AG08395 (cell line): ENCODE data around the gene SP100.
"Not testable (repeated sequence)": the region's sequence is repeated elsewhere in the genome, so short reads cannot be mapped to it uniquely, and the experiment has no call there.

ENCODE experiments used
- DNase-seq: peaks from one replicate; pipeline ENCODE4 v3.0.0; 2012; ENCODE audit warnings: mixed read lengths, low spot score

SP100 gene

DNA sequence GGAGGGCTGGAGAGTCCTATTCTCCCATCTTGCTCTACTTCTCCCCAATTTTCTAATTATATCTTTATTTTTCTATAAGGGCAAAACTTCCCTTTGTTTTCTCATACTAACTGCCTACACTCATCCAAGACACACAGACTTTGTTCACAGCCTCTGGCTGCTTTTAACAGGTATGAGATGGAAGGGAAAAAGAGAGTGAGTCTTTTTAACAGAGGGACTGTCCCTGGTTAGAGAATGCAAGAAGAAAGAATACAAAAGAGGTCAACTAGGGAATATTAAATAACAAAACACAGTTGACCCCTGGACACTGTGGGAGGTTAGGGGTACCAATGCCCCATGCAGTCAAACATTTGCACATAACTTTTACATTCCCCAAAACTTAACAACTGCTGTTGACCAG is 41.8 kb downstream of the SP100 start:
- no peak for DNase-seq

DNA sequence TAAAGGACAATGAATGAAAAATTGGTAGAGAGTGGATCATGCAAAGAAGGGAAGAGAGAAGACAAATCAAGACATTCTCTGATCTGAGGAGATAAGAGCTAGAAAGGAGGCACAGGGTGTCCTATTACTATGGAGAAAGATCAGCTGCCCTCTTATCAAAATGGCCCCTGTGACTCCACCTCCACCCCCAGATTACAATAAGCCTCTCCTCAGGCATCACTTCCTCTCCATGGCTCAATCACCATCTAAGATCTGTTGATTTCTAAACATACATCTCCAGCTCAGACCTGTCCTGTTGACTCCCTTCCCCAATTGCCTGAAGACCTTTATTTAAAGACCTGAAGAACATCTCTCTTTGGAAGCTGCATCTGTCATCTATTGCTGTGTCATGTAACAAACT is 43.2 kb downstream of the SP100 start:
- no peak for DNase-seq

DNA sequence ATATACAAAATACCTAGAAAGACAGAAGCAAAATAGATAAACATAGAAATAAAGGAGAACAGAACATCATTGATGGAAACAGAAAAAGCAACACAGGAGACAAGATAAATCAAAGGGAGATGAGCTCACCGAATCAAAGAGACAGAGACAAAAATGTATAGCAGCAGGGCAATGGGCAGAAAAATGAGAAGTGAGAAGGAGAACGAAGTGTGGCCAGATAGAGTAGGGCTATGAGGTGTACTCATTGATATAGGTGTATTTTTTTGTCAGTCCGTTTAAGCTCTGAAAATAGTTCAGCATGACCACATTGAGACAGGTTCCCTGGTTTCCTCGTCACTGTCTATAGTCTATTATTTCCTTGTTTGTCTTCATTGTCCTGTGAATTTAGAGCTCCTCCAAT is 55.1 kb downstream of the SP100 start:
- DNase-seq: no peak

DNA sequence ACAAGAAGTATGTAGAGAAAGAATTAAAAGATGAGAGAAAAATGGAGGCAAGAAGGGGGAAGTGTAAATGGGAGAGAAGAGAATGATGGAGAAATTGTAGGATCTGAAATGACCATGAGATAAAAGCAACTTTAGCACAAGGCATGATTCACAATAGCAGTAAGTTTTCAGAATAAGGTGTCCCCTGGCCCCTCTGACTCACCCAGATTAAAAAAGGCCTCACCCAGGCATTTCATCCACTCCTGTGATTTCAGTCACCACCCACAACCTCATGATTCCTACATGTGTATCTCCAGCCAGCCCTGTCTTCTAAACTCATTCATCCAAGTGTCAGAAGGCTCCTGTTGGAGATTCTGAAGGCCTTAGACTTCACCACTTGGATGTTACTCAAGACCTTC is 56.6 kb downstream of the SP100 start:
- peak; percentile 11 for DNase-seq

DNA sequence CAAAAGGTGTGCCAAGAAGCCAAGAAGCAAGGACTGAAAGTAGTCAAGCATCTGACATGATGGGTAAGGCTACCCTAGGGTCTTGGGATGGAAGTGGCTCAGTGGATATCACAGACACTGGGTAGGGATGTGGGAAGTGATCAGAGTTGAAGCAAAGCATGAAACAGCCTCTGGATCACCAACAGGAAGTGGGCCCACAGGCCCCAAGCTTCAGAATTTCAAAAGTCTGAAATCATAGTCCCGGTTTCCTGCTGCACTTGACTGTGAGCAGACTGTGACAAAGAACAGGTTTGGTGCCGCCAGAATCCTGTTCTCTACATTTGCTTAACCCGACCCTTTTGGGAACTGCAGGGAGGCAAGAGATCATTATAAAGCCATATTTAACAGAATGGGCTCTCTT is 57.4 kb downstream of the SP100 start:
- DNase-seq: no peak

DNA sequence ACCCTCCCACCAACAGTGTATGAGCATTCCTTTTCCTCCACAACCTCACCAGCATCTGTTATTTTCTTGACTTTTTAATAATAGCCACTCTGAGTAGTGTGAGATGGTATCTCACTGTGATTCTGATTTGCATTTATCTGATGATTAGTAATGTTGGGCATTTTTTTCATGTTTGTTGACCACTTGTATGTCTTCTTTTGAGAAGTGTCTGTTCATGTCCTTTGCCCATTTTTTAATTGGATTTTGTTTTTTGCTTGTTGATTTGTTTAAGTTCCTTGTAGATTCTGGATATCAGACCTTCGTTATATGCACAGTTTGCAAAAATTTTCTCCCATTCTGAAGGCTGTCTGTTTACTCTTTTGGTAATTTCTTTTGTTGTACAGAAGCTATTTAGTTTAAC is 59.1 kb downstream of the SP100 start:
- no peak for DNase-seq

DNA sequence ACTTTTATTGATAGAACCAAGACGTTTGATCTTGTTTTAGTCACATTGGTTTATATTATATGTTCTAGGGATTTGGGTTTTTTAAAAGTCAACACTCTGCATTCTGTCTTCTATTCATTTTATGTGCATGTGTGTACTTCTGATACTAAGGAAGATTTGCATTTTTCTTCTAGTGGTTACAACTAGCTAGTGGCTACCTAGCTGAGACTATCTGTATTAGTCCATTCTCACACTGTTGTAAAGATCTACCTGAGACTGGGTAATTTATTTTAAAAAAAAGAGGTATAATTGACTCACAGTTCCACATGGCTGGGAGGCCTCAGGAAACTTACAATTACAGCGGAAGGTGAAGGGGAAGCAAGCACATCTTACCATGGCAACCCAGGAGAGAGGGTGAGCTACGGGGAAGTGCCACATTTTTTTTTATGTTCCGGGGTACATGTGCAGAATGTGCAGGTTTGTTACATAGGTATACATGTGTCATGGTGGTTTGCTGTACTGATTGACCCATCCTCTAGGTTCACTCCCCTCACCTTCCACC is 69.9 kb downstream of the SP100 start:
- no peak for DNase-seq

DNA sequence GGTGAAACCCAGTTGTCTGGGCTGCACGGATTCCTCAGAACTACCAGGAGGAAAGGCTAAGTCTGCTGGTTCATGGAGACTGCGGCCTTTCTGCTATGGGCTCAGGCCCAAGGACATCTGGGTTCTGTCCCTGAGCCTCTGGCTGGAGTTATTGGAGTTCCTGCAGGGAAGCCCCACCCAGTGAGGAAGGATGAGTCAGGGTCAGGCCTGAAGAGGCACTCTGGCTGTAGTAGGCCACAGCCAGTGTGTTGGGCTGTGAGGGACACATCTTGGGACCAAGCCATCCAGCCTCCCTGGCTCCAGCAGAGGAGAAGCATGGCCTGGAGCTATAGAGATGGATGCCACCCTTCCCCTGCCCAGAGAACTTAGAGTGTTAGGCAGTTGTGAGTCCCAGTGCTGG is 75.2 kb downstream of the SP100 start:
- not testable (repeated sequence) for DNase-seq

DNA sequence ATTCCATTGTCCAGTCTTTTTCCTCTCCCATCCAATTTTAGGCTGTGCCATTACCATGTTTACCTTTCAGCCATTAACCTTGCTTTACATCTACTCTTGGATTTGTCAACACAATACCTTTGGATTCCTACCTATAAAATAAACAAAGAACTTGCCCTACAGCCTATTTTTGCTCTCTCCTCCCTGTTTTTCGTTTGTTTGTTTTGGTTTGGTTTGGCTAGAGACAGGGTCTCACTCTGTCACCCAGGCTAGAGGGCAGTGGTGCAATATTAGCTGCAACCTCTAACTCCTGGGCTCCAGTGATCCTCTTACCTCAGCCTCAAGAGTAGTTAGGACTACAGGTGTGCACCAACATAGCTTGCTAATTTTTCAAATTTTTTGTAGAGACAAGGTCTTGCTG is 76.1 kb downstream of the SP100 start:
- no peak for DNase-seq

DNA sequence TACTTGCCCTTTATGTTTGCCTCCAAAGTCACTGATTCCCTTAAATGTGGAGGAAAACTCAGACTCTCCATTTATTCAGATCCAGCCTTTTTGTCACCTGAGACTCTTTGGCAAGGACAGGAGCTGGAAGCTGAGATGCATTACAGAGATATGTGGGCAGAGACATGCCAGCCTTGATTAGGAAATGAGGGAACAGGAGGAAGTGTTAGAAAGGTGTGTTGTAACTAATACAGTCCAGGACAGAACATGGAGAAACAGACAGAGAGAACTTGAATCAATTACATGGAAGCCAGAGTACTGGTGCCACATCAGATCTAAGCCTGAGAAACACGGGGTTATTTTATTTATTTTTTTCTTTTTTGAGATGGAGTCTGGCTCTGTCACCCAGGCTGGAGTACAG is 79.0 kb downstream of the SP100 start:
- no peak for DNase-seq

DNA sequence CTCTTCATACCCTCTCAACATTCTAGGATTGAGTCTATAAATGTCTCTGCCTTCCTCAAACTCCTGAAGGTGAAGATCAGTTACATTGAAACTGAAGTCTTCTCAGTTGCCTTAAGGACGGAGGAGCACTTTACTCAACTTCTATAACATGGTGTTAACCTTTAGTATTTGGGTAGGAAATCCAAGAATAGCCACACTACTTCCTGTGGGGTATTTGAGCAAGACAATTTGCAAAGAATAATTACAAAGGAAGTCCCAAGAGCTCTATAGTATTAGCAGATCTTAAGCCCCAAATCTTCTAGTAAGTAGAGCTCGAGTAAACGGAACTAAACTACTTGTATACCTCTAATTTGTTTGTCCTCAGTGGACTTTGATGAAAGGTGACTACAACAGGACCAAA is 80.9 kb downstream of the SP100 start:
- no peak for DNase-seq

DNA sequence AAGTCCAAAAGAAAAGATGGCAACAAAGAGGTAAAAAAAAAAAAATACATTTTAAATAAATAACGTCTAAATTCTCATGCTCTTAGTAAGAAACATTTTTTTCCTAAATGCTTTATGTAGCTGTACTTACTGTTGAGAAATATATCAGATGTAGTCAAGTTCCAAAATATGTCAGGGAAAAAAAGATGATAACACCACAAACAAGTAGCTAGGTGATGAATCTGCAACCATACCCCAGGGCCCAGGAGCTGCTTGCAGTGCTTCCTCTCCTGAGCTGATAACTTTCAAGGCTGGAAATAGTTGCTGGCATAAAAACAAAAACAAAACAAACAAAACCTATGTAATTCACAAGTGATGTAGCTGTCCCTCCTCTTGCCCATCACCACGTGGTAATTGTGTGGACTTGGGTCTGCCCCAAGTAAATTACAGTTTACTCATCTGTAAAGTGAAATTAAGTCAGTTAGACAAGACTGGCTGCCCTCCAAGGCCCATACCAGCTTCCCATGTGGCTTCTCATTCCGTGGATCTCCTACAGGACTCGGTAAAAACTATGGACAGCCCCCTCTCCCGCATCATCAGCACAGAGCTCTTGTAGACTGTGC is 82.6 kb downstream of the SP100 start:
- DNase-seq: no peak

DNA sequence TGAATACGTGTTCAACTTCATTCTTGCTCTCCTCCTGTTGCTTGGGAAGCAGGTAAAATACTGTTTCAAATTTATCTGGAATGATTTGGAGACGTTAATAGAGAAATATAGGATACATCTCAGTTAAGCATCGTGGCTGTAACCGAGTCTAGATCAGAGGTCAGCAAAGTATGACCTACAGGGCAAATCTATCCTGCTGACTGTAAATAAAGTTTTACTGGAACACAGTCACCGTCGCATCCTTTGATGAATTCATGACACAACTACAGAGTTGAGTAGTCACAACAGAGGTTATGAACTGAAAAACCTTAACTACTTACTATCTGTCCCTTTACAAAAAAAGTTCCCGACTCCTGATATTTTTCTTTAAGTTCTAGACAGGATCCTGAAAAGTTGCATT is 86.6 kb downstream of the SP100 start:
- DNase-seq: no peak

DNA sequence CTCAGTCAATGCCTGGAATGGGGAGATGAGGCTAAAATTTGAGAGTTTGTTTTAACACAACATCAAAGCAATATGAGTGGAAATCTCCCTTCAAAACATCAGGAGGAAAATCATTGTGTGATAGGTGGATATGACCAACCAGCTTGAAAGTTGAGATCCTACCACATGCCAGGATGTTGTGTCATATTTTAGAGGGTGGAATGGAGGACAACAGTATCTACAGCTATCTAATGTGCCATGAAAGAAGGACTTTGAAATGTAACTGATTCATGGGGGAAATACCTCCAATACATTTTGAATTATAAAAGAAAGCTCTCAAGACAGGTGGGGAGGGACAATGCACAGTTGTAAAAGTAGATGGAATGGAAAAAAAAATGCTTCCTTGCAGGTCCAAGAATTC is 87.8 kb downstream of the SP100 start:
- no peak for DNase-seq

DNA sequence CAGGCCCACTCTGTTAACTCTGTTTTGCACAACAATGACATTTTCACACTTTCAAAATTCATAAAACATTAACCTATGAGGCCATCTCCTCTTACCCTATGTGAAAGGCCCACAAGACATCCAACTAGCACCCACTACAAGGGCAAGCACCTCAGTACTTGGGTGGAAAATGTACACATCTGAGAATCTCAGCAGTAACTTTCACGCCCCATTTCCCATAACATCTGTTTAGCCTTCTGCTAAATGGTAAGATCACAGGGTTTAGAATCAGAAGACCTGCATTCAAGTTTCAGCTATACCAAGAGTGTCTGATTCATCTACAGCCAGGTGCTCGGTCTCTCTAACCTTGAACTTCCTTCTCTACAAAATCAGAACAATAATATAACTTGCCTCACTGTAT is 89.2 kb downstream of the SP100 start:
- DNase-seq: no peak

DNA sequence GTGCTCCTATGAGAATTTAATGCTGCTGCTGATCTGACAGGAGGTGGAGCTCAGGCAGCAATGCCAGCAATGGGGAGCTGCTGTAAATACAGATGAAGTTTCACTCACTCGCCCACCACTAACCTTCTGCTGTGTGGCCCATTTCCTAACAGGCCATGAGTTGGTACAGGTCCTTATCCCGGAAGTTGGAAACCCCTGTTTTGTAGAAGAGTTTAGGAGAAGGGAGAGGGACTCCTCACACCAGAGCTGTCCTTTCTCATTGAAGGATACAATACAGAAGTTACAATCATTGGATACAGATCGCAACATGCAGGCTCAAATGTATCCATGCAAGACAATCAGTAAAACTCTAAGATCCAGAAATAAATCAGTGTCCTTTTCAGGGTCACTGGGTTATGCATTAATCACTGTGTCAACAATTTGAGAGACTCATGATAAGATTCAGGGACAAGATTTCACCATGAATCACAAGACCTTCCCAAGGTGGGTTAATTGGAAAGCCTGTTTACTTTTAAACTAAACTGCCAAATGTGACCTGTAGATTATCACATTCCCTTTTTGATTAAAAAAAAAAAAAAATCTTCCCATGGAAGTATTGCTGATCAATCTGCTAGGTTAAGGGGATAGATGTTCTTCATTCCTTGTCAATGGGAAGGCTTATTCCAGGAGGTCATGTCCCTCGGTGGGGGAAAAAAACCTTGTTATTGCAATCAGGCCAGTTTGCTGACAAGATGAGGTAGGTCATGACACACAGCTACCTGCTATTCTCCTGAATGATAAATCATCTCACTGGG is 97.2 kb downstream of the SP100 start:
- no peak for DNase-seq

DNA sequence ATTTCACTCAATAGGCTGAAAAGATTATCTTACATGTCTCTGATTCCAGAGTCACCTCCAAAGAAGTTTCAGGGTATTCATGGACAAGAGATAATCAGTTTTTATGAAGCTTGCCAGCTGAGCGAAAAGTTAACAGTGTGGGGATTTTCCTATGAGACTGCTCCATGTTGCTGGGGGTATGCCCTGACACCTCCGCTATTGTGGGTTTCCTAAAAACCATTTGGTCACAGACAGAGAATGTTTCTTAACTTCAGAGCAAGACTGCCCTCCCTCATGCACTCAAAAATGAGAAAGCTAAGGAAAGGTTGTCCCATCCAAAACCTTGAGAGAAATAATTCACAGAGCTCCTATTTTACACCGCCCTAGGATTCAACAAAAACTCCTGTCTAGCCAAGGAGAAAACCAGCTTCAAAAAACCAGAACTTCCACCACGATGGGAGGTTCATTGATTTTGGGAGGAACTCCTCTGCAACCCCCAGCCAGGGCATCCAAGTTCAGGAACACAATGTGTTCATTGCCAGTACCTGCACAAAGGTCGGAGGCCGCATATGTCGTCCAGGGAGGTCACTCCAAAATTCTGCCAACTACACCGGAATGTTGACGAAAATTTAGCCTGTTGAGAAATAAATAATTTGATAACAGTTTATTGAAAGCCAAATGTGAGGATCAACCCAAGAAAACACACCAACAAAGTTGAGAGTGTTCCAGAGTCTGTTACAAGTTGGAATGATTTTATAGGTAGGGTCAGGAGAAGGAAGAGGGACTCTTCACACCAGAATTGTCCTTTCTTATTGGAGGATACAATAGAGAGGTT is 104.3 kb downstream of the SP100 start:
- no peak for DNase-seq

DNA sequence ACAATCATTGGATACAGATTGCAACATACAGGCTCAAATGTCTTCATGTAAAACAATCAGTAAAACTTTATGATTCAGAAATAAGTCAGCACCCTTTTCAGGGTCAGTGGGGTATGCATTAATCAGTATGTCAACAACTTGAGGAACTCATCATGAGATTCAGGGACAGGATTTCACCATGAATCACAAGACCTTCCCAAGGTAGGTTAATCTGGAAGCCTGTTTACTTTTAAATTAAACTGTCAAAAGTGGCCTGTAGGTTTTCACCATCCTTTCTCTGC is 104.8 kb downstream of the SP100 start:
- DNase-seq: no peak

DNA sequence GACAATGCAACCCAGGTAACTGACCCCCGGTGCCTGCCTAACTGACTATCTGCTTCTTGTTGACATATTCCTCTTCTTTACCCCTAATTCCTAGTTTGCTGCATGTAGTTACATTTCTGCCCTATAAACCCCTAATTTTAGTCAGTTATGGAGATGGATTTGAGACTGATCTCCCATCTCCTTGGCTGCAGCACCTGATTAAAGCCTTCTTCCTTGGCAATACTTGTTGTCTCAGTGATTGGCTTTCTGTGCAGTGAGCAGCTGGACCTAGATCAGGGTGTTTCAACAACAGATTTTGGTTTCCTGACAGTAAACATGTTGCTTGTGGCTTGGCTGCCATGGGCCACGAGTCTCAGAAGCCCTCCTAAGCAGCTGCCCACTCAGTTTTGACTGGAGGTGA is 105.4 kb downstream of the SP100 start:
- DNase-seq: no peak

DNA sequence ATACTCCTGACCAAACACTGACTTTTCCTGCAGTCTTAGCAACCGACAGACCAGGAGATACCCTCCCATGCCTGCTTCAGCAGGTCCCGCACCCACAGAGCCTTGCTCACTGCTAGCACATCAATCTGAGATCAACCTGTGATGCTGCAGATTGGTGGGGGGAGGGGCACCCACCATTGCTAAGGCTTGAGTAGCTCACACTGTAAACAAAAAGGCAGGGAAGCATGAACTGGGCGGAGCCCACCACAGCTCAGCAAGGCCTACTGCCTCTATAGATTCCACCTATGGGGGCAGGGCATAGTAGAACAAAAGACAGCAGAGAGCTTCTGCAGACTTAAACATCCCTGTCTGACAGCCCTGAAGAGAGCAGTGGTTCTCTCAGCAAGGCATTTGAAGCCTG is 109.7 kb downstream of the SP100 start:
- no peak for DNase-seq

DNA sequence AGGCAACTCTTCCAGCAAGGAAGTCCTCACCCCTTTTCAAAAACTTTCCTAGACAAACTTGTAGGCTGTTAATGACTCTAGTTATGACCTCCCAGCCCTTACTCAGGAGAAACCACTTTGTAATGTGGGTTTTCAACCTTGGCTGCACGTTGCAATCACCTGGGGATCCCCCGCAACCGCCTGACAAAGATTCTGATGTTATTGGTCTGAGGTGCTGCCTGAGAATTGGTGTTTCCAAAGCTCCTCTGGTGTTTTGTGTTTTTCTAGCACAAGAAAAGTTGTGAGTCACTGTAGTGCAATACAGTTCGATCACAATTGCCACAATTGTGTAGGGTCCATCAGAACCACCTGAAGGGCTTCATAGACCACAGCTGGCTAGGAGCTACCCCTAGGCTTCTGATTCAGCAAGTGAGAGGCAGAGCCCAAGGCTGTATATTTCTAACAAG is 121.6 kb downstream of the SP100 start:
- no peak for DNase-seq

DNA sequence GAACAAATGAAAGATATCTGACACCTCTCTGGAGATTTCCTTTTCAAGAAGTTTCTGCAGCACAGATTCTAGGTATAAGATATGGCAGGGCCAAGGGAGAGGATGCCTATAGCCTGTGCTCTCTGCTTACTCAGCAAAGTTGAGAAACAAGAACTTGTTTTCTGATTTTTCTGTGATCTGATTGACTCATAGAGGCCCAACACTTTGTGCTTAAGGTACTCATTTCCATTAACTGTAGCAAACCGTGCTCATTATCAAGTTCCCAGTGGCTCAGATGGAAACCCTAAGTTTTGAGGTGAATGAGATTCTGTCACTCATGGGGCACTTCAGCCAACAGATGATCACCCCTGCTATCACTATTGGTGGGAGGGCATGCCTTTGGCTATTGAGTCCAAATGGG is 124.3 kb downstream of the SP100 start:
- DNase-seq: no peak

DNA sequence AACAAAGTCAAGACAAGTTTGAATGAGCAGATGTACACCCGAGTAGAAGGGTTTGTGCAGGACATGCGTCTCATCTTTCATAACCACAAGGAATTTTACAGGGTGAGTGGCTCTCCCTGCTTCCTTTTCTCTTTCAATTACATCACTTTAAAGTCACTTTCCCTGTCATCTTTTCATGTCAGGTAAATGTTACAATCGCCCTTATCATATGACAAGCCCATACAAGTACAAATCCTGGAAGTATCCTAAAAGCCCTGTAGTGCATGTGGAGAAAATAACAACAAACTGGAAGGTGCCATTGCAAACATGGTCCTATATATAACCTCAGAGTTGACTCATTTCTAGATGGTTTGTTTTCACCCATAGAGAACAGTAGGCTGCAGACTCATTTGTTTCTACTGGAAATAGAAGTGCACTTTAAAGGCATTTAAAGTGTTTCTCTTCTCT is 126.0 kb downstream of the SP100 start:
- DNase-seq: no peak
